BLaER1 treated with 17β-estradiol and CSF1 and Interleukin-3, amounts not matched to agents 10 nM and 100 nM (cell line): Measurements from ENCODE around the gene EXOC1.

ENCODE experiments used
- H3K27ac ChIP-seq, 11 experiments: shearing (Covaris generic); formaldehyde crosslinking; 2 replicates each; pipeline ENCODE4 v1.8.1; 2022
- H3K27me3 ChIP-seq, 11 experiments: shearing (Covaris generic); formaldehyde crosslinking; 2 replicates each; pipeline ENCODE4 v1.8.1; 2022
- H3K36me3 ChIP-seq, 11 experiments: shearing (Covaris generic); formaldehyde crosslinking; 2 replicates each; pipeline ENCODE4 v1.8.1; 2022
- H3K4me1 ChIP-seq, 10 experiments: shearing (Covaris generic); formaldehyde crosslinking; 2 replicates each; pipeline ENCODE4 v1.8.1; 2022
- H3K4me2 ChIP-seq, 11 experiments: shearing (Covaris generic); formaldehyde crosslinking; 2 replicates each; pipeline ENCODE4 v1.8.1; 2022
- H3K4me3 ChIP-seq, 10 experiments: shearing (Covaris generic); formaldehyde crosslinking; 2 replicates each; pipeline ENCODE4 v1.8.1; 2022
- H3K9ac ChIP-seq, 11 experiments: shearing (Covaris generic); formaldehyde crosslinking; 2 replicates each; pipeline ENCODE4 v1.8.1; 2022
- H3K9me3 ChIP-seq, 11 experiments: shearing (Covaris generic); formaldehyde crosslinking; replicated peaks in 1 of 11; 2 replicates each; pipeline ENCODE4 v1.8.1; 2022
- H4K20me1 ChIP-seq, 11 experiments: shearing (Covaris generic); formaldehyde crosslinking; 2 replicates each; pipeline ENCODE4 v1.8.1; 2022
- Cebpa-rat ChIP-seq, 11 experiments: shearing (Covaris generic); IDR thresholded peaks; 2 replicates each; pipeline ENCODE4 v1.8.1; 2022

Gene EXOC1

GRCh38 chr4:55849724-55850123 lies 3.7 kb upstream of the EXOC1 start:
- Histone ChIP-seq H3K36me3 (no peaks in the 10 kb centered on the region), H4K20me1 (no peaks in the 10 kb centered on the region), H3K4me2 (no peak overlapping the region), H3K4me1 (peaks cover 3 to 9% (median 6%) of the 10 kb centered on the region in 10 experiments; a peak in 18 of 20 replicates), H3K4me3 (no peak overlapping the region), H3K27me3 (no peaks in the 10 kb centered on the region), H3K9ac (no peak overlapping the region), H3K9me3 (peaks cover 0 to 6% (median 0%) of the 10 kb centered on the region in 11 experiments; a peak in 6 of 22 replicates), H3K27ac (no peak overlapping the region)
- TF ChIP-seq Cebpa-rat (IDR thresholded peaks at IDR 0.05): no peak

- Histone ChIP-seq H3K4me3 (no peak overlapping the region), H3K27me3 (no peaks in the 10 kb centered on the region), H3K4me2 (no peak overlapping the region)
Observed at GRCh38 chr4:55851885-55852284, 1.6 kb upstream of the EXOC1 start.

GRCh38 chr4:55854129-55854528 lies 681 bp downstream of the EXOC1 start:
- Histone ChIP-seq H3K27ac (peak overlapping the region; percentile 88 to 96 (median 93); a peak in 21 of 22 replicates), H3K4me2 (peak overlapping the region; percentile 82 to 96 (median 92)), H3K4me3 (peak overlapping the region; percentile 85 to 100 (median 96)), H3K4me1 (peaks cover 6 to 25% (median 12%) of the 10 kb centered on the region in 10 experiments; a peak in 18 of 20 replicates), H3K9me3 (peaks cover 0 to 25% (median 18%) of the 10 kb centered on the region in 11 experiments; a peak in 18 of 22 replicates), H4K20me1 (peaks cover 0 to 15% (median 0%) of the 10 kb centered on the region in 11 experiments; a peak in 2 of 22 replicates), H3K27me3 (no peaks in the 10 kb centered on the region), H3K36me3 (peaks cover 18 to 28% (median 25%) of the 10 kb centered on the region in 11 experiments), H3K9ac (peak overlapping the region; percentile 88 to 97 (median 94))
- TF ChIP-seq Cebpa-rat (IDR thresholded peaks at IDR 0.05): no peak

More at GRCh38 chr4:55851885-55852284, 1.6 kb upstream of the EXOC1 start:
- Histone ChIP-seq H3K27ac (no peak overlapping the region), H3K9me3 (peaks cover 0 to 16% (median 7%) of the 10 kb centered on the region in 11 experiments; a peak in 17 of 22 replicates), H3K4me1 (peaks cover 6 to 22% (median 12%) of the 10 kb centered on the region in 10 experiments; a peak in 18 of 20 replicates), H4K20me1 (peaks cover 0 to 4% (median 0%) of the 10 kb centered on the region in 11 experiments; a peak in 2 of 22 replicates), H3K9ac (no peak overlapping the region), H3K36me3 (peaks cover 0 to 6% (median 2%) of the 10 kb centered on the region in 11 experiments; a peak in 11 of 22 replicates)
- TF ChIP-seq Cebpa-rat (IDR thresholded peaks at IDR 0.05): no peak

GRCh38 chr4:55857586-55857985 lies 4.1 kb downstream of the EXOC1 start:
- Histone ChIP-seq H3K27ac (no peak overlapping the region), H3K36me3 (peaks cover 44 to 61% (median 56%) of the 10 kb centered on the region in 11 experiments), H4K20me1 (peaks cover 0 to 30% (median 0%) of the 10 kb centered on the region in 11 experiments; a peak in 3 of 22 replicates), H3K4me1 (peaks cover 6 to 25% (median 12%) of the 10 kb centered on the region in 10 experiments; a peak in 18 of 20 replicates), H3K4me3 (no peak overlapping the region), H3K27me3 (no peaks in the 10 kb centered on the region), H3K4me2 (no peak overlapping the region), H3K9ac (no peak overlapping the region), H3K9me3 (peaks cover 0 to 25% (median 18%) of the 10 kb centered on the region in 11 experiments; a peak in 18 of 22 replicates)
- no peak for TF ChIP-seq Cebpa-rat (IDR thresholded peaks at IDR 0.05)

- Histone ChIP-seq H3K4me2 (no peak overlapping the region), H3K27ac (no peak overlapping the region), H3K4me1 (peaks cover under 1 to 23% (median 5%) of the 10 kb centered on the region in 10 experiments; a peak in 17 of 20 replicates), H3K9me3 (peaks cover 0 to 22% (median 18%) of the 10 kb centered on the region in 11 experiments; a peak in 18 of 22 replicates), H3K9ac (no peak overlapping the region), H3K4me3 (no peak overlapping the region), H3K27me3 (no peaks in the 10 kb centered on the region), H4K20me1 (peaks cover 0 to 36% (median 0%) of the 10 kb centered on the region in 11 experiments; a peak in 6 of 22 replicates), H3K36me3 (peaks cover 54 to 81% (median 74%) of the 10 kb centered on the region in 11 experiments)
- TF ChIP-seq Cebpa-rat (IDR thresholded peaks at IDR 0.05): no peak
Observed at GRCh38 chr4:55859711-55860110, 6.3 kb downstream of the EXOC1 start.

- Histone ChIP-seq H3K4me2 (peak overlapping the region in 1 of 11 experiments; percentile 76; a peak in 3 of 22 replicates), H3K36me3 (peaks cover 52 to 79% (median 71%) of the 10 kb centered on the region in 11 experiments)
Observed at GRCh38 chr4:55864577-55865223, 11.3 kb downstream of the EXOC1 start.

GRCh38 chr4:55865228-55865806 lies 11.9 kb downstream of the EXOC1 start:
- Histone ChIP-seq H3K4me2 (peak overlapping the region in 4 of 11 experiments; percentile 2 to 76 (median 44); a peak in 6 of 22 replicates), H3K4me1 (peaks cover 5 to 31% (median 16%) of the 10 kb centered on the region in 10 experiments; a peak in 17 of 20 replicates), H3K9ac (peak overlapping the region in 3 of 11 experiments; percentile 44 to 68 (median 62); a peak in 3 of 22 replicates), H3K27ac (peak overlapping the region in 5 of 11 experiments; percentile 57 to 80 (median 64); a peak in 8 of 22 replicates), H3K4me3 (no peak overlapping the region), H4K20me1 (peaks cover 0 to 24% (median 0%) of the 10 kb centered on the region in 11 experiments; a peak in 6 of 22 replicates), H3K27me3 (no peaks in the 10 kb centered on the region), H3K9me3 (no peaks in the 10 kb centered on the region), H3K36me3 (peaks cover 51 to 79% (median 72%) of the 10 kb centered on the region in 11 experiments)
- TF ChIP-seq Cebpa-rat (IDR thresholded peaks at IDR 0.05): no peak

More at GRCh38 chr4:55864577-55865223, 11.3 kb downstream of the EXOC1 start:
- Histone ChIP-seq H3K27me3 (no peaks in the 10 kb centered on the region), H3K9me3 (no peaks in the 10 kb centered on the region), H3K4me1 (peaks cover 5 to 31% (median 16%) of the 10 kb centered on the region in 10 experiments; a peak in 17 of 20 replicates), H3K4me3 (no peak overlapping the region), H3K27ac (peak overlapping the region in 2 of 11 experiments; percentile 62 to 68; a peak in 2 of 22 replicates), H3K9ac (no peak overlapping the region), H4K20me1 (peaks cover 0 to 30% (median 0%) of the 10 kb centered on the region in 11 experiments; a peak in 6 of 22 replicates)
- no peak for TF ChIP-seq Cebpa-rat (IDR thresholded peaks at IDR 0.05)

GRCh38 chr4:55866290-55866907 lies 13.0 kb downstream of the EXOC1 start:
- Histone ChIP-seq H3K9ac (peak overlapping the region in 6 of 11 experiments; percentile 20 to 68 (median 52); a peak in 9 of 22 replicates), H3K4me2 (peak overlapping the region in 10 of 11 experiments; percentile 13 to 76 (median 44); a peak in 18 of 22 replicates), H3K4me1 (peaks cover 5 to 31% (median 16%) of the 10 kb centered on the region in 10 experiments; a peak in 17 of 20 replicates), H3K27ac (peak overlapping the region; percentile 7 to 80 (median 46); a peak in 17 of 22 replicates), H3K9me3 (no peaks in the 10 kb centered on the region), H3K4me3 (no peak overlapping the region; a peak in 2 of 20 replicates), H3K36me3 (peaks cover 52 to 79% (median 72%) of the 10 kb centered on the region in 11 experiments), H3K27me3 (no peaks in the 10 kb centered on the region), H4K20me1 (peaks cover 0 to 23% (median 0%) of the 10 kb centered on the region in 11 experiments; a peak in 6 of 22 replicates)
- no peak for TF ChIP-seq Cebpa-rat (IDR thresholded peaks at IDR 0.05)
